HL-60 (cell line): ENCODE data around the gene CTAGE1.
"Not testable (repeated sequence)": the region's sequence is repeated elsewhere in the genome, so short reads cannot be mapped to it uniquely, and the experiment has no call there.

ENCODE experiments used
- DNase-seq, 2 experiments: peaks; one replicate each; pipeline ENCODE4 v3.0.0-alpha.2; 2010 to 2020; ENCODE audit warnings: low read depth in 1 of 2, low spot score in 1 of 2
- H3K27ac ChIP-seq: fragments of 250-450 bp; sonication (Bioruptor Pico); replicated peaks from 2 replicates; pipeline ENCODE4 v1.5.1; 2020; ENCODE audit warnings: mild to moderate bottlenecking, moderate library complexity
- H3K27me3 ChIP-seq: fragments of 250-450 bp; sonication (Bioruptor Pico); 2 replicates; pipeline ENCODE4 v1.5.1; 2021; ENCODE audit warnings: mild to moderate bottlenecking, moderate library complexity; ENCODE audit not compliant: insufficient read depth, poor library complexity, severe bottlenecking
- H3K4me3 ChIP-seq: replicated peaks from 2 replicates; pipeline ENCODE4 v1.5.1; 2011; ENCODE audit warnings: mild to moderate bottlenecking, control low read depth, low read length; ENCODE audit not compliant: insufficient read depth
- GABPA ChIP-seq: IDR thresholded peaks from 2 replicates; pipeline ENCODE4 v1.6.1; 2012; ENCODE audit warnings: low read depth
- POLR2AphosphoS5 ChIP-seq: IDR thresholded peaks from 2 replicates; pipeline ENCODE4 v1.6.1; 2012; ENCODE audit warnings: low read depth
- SPI1 ChIP-seq: IDR thresholded peaks from 2 replicates; pipeline ENCODE4 v1.6.1; 2012; ENCODE audit warnings: low read depth, mild to moderate bottlenecking, borderline replicate concordance
- TF ChIP-seq, protein P1 (sequence below): IDR thresholded peaks from 2 replicates; pipeline ENCODE4 v1.6.1; 2012; ENCODE audit warnings: low read depth; ENCODE audit not compliant: insufficient replicate concordance
- TF ChIP-seq, protein P2 (sequence below): IDR thresholded peaks from one replicate; pipeline ENCODE4 v1.5.1; 2011; ENCODE audit warnings: low read length, control low read depth, inconsistent platforms; ENCODE audit not compliant: insufficient read depth

The CTAGE1 gene

DNA sequence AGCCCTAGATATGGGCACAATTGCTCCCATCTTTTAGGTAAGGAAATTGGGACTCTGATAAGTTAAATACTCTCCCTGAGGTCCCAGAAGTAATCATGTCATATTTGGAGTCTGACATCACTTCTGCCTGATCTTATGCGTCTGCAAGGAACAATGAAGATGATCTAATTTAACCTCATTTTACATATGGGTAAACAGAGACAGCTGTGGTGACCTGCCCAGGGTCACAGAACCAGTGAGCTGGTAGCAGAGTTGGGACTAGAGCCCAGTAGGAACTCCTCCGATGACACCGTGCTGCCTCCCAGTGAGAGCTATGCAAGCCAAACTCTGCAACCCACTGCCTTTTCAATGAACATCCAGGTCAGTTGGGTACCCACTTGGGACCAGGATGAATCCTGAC, 17.8 kb downstream of the CTAGE1 start:
- DNase-seq = no peak
- peaks cover 6% of the 10 kb centered on the region for H3K27me3 ChIP-seq
- TF ChIP-seq POLR2AphosphoS5 (no peak), SPI1 (no peak), GABPA (no peak)
- TF ChIP-seq, protein P1, sequence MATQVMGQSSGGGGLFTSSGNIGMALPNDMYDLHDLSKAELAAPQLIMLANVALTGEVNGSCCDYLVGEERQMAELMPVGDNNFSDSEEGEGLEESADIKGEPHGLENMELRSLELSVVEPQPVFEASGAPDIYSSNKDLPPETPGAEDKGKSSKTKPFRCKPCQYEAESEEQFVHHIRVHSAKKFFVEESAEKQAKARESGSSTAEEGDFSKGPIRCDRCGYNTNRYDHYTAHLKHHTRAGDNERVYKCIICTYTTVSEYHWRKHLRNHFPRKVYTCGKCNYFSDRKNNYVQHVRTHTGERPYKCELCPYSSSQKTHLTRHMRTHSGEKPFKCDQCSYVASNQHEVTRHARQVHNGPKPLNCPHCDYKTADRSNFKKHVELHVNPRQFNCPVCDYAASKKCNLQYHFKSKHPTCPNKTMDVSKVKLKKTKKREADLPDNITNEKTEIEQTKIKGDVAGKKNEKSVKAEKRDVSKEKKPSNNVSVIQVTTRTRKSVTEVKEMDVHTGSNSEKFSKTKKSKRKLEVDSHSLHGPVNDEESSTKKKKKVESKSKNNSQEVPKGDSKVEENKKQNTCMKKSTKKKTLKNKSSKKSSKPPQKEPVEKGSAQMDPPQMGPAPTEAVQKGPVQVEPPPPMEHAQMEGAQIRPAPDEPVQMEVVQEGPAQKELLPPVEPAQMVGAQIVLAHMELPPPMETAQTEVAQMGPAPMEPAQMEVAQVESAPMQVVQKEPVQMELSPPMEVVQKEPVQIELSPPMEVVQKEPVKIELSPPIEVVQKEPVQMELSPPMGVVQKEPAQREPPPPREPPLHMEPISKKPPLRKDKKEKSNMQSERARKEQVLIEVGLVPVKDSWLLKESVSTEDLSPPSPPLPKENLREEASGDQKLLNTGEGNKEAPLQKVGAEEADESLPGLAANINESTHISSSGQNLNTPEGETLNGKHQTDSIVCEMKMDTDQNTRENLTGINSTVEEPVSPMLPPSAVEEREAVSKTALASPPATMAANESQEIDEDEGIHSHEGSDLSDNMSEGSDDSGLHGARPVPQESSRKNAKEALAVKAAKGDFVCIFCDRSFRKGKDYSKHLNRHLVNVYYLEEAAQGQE = no peak
- TF ChIP-seq, protein P2, sequence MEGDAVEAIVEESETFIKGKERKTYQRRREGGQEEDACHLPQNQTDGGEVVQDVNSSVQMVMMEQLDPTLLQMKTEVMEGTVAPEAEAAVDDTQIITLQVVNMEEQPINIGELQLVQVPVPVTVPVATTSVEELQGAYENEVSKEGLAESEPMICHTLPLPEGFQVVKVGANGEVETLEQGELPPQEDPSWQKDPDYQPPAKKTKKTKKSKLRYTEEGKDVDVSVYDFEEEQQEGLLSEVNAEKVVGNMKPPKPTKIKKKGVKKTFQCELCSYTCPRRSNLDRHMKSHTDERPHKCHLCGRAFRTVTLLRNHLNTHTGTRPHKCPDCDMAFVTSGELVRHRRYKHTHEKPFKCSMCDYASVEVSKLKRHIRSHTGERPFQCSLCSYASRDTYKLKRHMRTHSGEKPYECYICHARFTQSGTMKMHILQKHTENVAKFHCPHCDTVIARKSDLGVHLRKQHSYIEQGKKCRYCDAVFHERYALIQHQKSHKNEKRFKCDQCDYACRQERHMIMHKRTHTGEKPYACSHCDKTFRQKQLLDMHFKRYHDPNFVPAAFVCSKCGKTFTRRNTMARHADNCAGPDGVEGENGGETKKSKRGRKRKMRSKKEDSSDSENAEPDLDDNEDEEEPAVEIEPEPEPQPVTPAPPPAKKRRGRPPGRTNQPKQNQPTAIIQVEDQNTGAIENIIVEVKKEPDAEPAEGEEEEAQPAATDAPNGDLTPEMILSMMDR = no peak
- no peak overlapping the region for H3K4me3 ChIP-seq
- no peak overlapping the region for H3K27ac ChIP-seq

DNA sequence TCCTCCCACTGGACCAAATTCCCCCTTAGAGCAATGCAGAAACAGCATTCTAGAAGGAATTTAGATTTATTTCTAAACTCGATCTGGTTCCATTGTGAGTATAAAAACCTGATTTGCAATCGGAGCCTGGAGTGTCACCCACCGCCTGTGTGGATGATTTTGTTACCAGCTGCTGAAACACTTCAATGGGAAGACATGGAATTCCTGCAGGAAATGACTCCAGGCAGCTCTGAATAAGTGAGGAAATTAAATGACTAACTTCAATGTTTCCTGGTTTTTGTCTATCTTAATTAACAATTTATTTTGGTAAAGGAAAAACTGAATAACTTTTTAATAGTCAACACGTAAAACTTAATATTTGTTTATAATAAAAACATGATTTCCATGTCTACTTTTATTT, 19.3 kb downstream of the CTAGE1 start:
- TF ChIP-seq POLR2AphosphoS5 (no peak), GABPA (no peak), SPI1 (no peak)
- TF ChIP-seq, protein P2 = no peak
- TF ChIP-seq, protein P1 = no peak
- Histone ChIP-seq H3K27ac (no peak overlapping the region), H3K4me3 (no peak overlapping the region), H3K27me3 (peaks cover 6% of the 10 kb centered on the region)
- no peak for DNase-seq

DNA sequence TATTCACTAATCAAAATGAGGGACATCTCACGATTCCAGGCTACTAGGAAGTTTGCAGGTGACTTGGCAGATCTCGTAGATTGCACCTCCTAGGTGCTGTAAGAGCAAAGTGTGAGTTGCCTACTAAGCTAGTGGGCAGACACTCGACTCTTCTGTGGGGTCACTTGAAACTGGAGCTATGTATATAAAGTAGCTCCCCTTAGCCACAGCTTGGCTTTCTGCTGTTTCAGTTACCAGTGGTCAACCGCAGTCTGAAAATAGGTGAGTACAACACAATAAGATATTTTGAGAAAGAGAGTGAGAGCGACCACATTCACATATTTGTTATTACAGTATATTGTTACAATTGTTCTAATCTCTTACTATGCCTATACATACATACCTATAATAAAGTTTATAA, 23.3 kb downstream of the CTAGE1 start:
- Histone ChIP-seq H3K27me3 (no peaks in the 10 kb centered on the region), H3K4me3 (no peak overlapping the region), H3K27ac (no peak overlapping the region)
- no peak for TF ChIP-seq POLR2AphosphoS5
- TF ChIP-seq GABPA = no peak
- TF ChIP-seq SPI1 = no peak
- TF ChIP-seq, protein P2 = no peak
- TF ChIP-seq, protein P1 = no peak
- DNase-seq = no peak

DNA sequence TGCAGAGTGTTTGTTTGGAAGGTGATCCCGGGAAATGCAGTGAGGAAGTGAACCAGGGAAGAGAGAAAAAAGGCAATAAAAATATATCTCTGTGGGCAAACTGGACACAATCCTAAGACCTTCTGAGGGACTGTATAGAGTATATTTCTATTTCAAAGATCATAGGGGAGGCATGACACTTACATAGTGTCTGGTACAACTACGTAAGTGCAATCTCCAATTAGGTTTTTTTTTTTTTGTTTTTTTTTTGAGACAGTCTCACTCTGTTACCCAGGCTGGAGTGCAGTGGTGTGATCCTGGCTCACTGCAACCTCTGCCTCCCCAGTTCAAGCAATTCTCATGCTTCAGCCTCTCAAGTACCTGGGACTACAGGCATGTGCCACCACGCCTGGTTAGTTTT, 24.6 kb downstream of the CTAGE1 start:
- not testable (repeated sequence) for H3K27ac ChIP-seq, DNase-seq, H3K27me3 ChIP-seq, H3K4me3 ChIP-seq
